HepG2 (cell line): ENCODE measurements around the gene ACP2. TPM values are rescaled to one million over a fixed set of nuclear protein-coding genes. Genes with fewer than 3 reads are reported as not detected.

ENCODE experiments used
- EED ChIP-seq: sonication (generic); formaldehyde crosslinking; IDR thresholded peaks from 2 replicates; pipeline ENCODE4 v1.5.0; 2020; ENCODE audit warnings: mild to moderate bottlenecking, missing genetic modification reagents
- ESRRA ChIP-seq: sonication (generic); formaldehyde crosslinking; IDR thresholded peaks from 2 replicates; pipeline ENCODE4 v1.5.1; 2020; ENCODE audit warnings: mild to moderate bottlenecking, low read depth, missing genetic modification reagents
- GTF3A ChIP-seq: sonication (generic); formaldehyde crosslinking; conservative IDR thresholded peaks from 2 replicates; pipeline ENCODE4 v1.4.0; 2020; ENCODE audit warnings: mild to moderate bottlenecking, missing genetic modification reagents
- POGZ ChIP-seq: sonication (generic); formaldehyde crosslinking; IDR thresholded peaks from 2 replicates; pipeline ENCODE4 v1.4.0; 2020; ENCODE audit warnings: mild to moderate bottlenecking, missing genetic modification reagents
- SNRNP70 ChIP-seq: fragments of 200-400 bp; formaldehyde crosslinking; IDR thresholded peaks from 2 replicates; pipeline ENCODE4 v1.6.1; 2017; ENCODE audit warnings: mild to moderate bottlenecking, low read depth, low read length, moderate library complexity
- TOE1 ChIP-seq: sonication (generic); formaldehyde crosslinking; IDR thresholded peaks from 2 replicates; pipeline ENCODE4 v1.4.0; 2020; ENCODE audit warnings: mild to moderate bottlenecking, missing genetic modification reagents
- ZNF790 ChIP-seq: sonication (generic); formaldehyde crosslinking; IDR thresholded peaks from 2 replicates; pipeline ENCODE4 v1.8.0; 2022; ENCODE audit warnings: missing genetic modification reagents, mild to moderate bottlenecking, borderline replicate concordance
- ZNF83 ChIP-seq: sonication (generic); formaldehyde crosslinking; IDR thresholded peaks from 2 replicates; pipeline ENCODE4 v1.4.0; 2020; ENCODE audit warnings: missing genetic modification reagents, mild to moderate bottlenecking, borderline replicate concordance
- polyA plus RNA-seq, 8 experiments: library from polyadenylated mRNA; depleted of rRNA in 3 of 8; stranded (reverse) in 7 of 8; unstranded in 1 of 8; fragments of >200 nt; fragmentation: Illumina TruSeq in 4 of 8; extraction: Trizol in 4 of 8; gene quantifications; 2 replicates each; pipeline versions ENCODE4 v1.2.1 to v1.2.3, GENCODE V29; 2011 to 2016; ENCODE audit warnings: low read depth in 4 of 8, missing spikeins in 1 of 8, mixed read lengths in 1 of 8; ENCODE audit not compliant: insufficient read depth in 1 of 8
- total RNA-seq, 5 experiments: library from RNA; depleted of rRNA; stranded (reverse); fragments of >200 nt; fragmentation: Illumina TruSeq; extraction: Trizol; gene quantifications; 2 replicates each; pipeline ENCODE4 v1.2.3, GENCODE V29; 2016; ENCODE audit warnings: low read depth in 1 of 5
- TF ChIP-seq, protein P1 (sequence below): sonication (generic); formaldehyde crosslinking; IDR thresholded peaks from 2 replicates; pipeline ENCODE4 v1.4.0; 2020; ENCODE audit warnings: missing genetic modification reagents
- TF ChIP-seq, protein P2 (sequence below): sonication (generic); formaldehyde crosslinking; IDR thresholded peaks from 2 replicates; pipeline ENCODE4 v1.5.1; 2020; ENCODE audit warnings: missing genetic modification reagents, mild to moderate bottlenecking, borderline replicate concordance
- TF ChIP-seq, protein P3 (sequence below): sonication (generic); formaldehyde crosslinking; IDR thresholded peaks from 2 replicates; pipeline ENCODE4 v1.4.0; 2020; ENCODE audit warnings: missing genetic modification reagents
- TF ChIP-seq, protein P4 (sequence below): sonication (generic); formaldehyde crosslinking; IDR thresholded peaks from 2 replicates; pipeline ENCODE4 v1.8.0; 2022; ENCODE audit warnings: mild to moderate bottlenecking, missing genetic modification reagents
- TF ChIP-seq, protein P5 (sequence below): sonication (generic); formaldehyde crosslinking; IDR thresholded peaks from 2 replicates; pipeline ENCODE4 v1.4.0; 2020; ENCODE audit warnings: missing genetic modification reagents

ACP2 gene
- total and polyA plus RNA-seq, 2 of the 13 experiments (the other 11 are each of a cell fraction or from before 2014, with no cell fraction given), result 17.7 to 20.2 TPM

DNA sequence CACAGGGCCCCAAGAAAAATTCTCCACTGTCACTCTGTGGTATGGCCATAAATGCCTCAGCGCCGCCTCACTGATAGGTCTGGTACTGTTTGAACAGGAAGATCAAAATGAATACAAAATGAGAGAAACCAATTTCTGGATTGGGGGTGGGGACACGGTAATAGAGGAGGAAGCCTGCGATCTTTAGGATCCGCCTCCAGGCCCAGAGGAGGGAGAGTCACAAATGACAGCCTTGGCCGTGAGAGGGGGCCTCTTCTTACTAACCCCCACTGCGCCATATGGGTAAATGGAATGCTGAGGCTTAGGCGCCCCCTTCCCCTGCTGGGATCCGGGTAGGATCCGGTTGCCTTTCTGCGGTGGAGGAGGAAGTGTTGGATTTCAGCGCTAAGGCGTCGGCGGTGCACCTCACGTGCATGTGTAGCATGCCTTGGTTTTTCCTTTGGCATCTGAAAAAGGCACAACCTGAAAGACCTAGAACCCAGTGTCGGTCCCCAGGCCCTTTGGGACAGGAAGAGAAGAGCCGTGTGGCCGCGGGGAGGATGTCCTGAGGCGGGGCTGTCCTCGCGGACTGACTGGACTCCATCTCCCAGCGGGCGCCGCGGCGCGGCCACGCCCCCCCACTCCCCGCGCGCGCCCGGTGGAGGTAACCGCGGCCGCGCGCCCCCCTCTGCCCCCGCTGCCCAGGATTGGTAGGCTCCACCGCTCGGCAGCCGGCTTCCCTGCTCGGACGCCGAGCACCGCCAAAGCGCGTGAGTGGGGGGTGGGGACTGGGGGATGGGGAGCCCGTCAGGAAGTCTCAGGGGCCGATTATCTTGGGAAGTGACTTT, 20.6 kb upstream of the ACP2 start (continued):
- TF ChIP-seq, protein P1, sequence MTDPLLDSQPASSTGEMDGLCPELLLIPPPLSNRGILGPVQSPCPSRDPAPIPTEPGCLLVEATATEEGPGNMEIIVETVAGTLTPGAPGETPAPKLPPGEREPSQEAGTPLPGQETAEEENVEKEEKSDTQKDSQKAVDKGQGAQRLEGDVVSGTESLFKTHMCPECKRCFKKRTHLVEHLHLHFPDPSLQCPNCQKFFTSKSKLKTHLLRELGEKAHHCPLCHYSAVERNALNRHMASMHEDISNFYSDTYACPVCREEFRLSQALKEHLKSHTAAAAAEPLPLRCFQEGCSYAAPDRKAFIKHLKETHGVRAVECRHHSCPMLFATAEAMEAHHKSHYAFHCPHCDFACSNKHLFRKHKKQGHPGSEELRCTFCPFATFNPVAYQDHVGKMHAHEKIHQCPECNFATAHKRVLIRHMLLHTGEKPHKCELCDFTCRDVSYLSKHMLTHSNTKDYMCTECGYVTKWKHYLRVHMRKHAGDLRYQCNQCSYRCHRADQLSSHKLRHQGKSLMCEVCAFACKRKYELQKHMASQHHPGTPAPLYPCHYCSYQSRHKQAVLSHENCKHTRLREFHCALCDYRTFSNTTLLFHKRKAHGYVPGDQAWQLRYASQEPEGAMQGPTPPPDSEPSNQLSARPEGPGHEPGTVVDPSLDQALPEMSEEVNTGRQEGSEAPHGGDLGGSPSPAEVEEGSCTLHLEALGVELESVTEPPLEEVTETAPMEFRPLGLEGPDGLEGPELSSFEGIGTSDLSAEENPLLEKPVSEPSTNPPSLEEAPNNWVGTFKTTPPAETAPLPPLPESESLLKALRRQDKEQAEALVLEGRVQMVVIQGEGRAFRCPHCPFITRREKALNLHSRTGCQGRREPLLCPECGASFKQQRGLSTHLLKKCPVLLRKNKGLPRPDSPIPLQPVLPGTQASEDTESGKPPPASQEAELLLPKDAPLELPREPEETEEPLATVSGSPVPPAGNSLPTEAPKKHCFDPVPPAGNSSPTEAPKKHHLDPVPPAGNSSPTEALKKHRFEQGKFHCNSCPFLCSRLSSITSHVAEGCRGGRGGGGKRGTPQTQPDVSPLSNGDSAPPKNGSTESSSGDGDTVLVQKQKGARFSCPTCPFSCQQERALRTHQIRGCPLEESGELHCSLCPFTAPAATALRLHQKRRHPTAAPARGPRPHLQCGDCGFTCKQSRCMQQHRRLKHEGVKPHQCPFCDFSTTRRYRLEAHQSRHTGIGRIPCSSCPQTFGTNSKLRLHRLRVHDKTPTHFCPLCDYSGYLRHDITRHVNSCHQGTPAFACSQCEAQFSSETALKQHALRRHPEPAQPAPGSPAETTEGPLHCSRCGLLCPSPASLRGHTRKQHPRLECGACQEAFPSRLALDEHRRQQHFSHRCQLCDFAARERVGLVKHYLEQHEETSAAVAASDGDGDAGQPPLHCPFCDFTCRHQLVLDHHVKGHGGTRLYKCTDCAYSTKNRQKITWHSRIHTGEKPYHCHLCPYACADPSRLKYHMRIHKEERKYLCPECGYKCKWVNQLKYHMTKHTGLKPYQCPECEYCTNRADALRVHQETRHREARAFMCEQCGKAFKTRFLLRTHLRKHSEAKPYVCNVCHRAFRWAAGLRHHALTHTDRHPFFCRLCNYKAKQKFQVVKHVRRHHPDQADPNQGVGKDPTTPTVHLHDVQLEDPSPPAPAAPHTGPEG (CRISPR knock-in tag), result no peak
- TF ChIP-seq, protein P2, sequence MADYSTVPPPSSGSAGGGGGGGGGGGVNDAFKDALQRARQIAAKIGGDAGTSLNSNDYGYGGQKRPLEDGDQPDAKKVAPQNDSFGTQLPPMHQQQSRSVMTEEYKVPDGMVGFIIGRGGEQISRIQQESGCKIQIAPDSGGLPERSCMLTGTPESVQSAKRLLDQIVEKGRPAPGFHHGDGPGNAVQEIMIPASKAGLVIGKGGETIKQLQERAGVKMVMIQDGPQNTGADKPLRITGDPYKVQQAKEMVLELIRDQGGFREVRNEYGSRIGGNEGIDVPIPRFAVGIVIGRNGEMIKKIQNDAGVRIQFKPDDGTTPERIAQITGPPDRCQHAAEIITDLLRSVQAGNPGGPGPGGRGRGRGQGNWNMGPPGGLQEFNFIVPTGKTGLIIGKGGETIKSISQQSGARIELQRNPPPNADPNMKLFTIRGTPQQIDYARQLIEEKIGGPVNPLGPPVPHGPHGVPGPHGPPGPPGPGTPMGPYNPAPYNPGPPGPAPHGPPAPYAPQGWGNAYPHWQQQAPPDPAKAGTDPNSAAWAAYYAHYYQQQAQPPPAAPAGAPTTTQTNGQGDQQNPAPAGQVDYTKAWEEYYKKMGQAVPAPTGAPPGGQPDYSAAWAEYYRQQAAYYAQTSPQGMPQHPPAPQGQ, result no peak
- TF ChIP-seq, protein P3, sequence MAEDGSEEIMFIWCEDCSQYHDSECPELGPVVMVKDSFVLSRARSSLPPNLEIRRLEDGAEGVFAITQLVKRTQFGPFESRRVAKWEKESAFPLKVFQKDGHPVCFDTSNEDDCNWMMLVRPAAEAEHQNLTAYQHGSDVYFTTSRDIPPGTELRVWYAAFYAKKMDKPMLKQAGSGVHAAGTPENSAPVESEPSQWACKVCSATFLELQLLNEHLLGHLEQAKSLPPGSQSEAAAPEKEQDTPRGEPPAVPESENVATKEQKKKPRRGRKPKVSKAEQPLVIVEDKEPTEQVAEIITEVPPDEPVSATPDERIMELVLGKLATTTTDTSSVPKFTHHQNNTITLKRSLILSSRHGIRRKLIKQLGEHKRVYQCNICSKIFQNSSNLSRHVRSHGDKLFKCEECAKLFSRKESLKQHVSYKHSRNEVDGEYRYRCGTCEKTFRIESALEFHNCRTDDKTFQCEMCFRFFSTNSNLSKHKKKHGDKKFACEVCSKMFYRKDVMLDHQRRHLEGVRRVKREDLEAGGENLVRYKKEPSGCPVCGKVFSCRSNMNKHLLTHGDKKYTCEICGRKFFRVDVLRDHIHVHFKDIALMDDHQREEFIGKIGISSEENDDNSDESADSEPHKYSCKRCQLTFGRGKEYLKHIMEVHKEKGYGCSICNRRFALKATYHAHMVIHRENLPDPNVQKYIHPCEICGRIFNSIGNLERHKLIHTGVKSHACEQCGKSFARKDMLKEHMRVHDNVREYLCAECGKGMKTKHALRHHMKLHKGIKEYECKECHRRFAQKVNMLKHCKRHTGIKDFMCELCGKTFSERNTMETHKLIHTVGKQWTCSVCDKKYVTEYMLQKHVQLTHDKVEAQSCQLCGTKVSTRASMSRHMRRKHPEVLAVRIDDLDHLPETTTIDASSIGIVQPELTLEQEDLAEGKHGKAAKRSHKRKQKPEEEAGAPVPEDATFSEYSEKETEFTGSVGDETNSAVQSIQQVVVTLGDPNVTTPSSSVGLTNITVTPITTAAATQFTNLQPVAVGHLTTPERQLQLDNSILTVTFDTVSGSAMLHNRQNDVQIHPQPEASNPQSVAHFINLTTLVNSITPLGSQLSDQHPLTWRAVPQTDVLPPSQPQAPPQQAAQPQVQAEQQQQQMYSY (CRISPR knock-in tag), result no peak
- peak; percentile 19; the same call in 1 of the 2 replicates for TF ChIP-seq ZNF790 (CRISPR knock-in tag)
- TF ChIP-seq TOE1 (CRISPR knock-in tag), result no peak
- TF ChIP-seq EED (CRISPR knock-in tag), result no peak
- no peak for TF ChIP-seq GTF3A (CRISPR knock-in tag)
- no peak for TF ChIP-seq ZNF83 (CRISPR knock-in tag)
- TF ChIP-seq, protein P4, sequence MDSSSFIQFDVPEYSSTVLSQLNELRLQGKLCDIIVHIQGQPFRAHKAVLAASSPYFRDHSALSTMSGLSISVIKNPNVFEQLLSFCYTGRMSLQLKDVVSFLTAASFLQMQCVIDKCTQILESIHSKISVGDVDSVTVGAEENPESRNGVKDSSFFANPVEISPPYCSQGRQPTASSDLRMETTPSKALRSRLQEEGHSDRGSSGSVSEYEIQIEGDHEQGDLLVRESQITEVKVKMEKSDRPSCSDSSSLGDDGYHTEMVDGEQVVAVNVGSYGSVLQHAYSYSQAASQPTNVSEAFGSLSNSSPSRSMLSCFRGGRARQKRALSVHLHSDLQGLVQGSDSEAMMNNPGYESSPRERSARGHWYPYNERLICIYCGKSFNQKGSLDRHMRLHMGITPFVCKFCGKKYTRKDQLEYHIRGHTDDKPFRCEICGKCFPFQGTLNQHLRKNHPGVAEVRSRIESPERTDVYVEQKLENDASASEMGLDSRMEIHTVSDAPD, result no peak
- no peak for TF ChIP-seq POGZ (CRISPR knock-in tag)
- TF ChIP-seq ESRRA, result no peak
- TF ChIP-seq SNRNP70, result no peak
- TF ChIP-seq, protein P5, sequence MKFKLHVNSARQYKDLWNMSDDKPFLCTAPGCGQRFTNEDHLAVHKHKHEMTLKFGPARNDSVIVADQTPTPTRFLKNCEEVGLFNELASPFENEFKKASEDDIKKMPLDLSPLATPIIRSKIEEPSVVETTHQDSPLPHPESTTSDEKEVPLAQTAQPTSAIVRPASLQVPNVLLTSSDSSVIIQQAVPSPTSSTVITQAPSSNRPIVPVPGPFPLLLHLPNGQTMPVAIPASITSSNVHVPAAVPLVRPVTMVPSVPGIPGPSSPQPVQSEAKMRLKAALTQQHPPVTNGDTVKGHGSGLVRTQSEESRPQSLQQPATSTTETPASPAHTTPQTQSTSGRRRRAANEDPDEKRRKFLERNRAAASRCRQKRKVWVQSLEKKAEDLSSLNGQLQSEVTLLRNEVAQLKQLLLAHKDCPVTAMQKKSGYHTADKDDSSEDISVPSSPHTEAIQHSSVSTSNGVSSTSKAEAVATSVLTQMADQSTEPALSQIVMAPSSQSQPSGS, result no peak; the same call in 1 of the 2 replicates
